Activated CD8-positive, alpha-beta memory T cell treated with anti-CD3 and anti-CD28 coated beads, Interleukin-2, amount 50 U/mL, for 4 hours (primary cell): ENCODE measurements around the gene CEP19.

ENCODE experiments used
- DNase-seq: peaks from one replicate; pipeline ENCODE4 v3.0.0-alpha.2; 2020

The CEP19 gene

GRCh38 chr3:196707566-196707965 lies 4.5 kb downstream of the CEP19 start:
- no peak for DNase-seq

- DNase-seq = no peak
Measured at GRCh38 chr3:196706731-196707130, 5.3 kb downstream of the CEP19 start.

GRCh38 chr3:196706327-196706726 lies 5.7 kb downstream of the CEP19 start:
- DNase-seq = no peak

GRCh38 chr3:196700801-196701200 lies 11.2 kb downstream of the CEP19 start:
- DNase-seq = no peak

GRCh38 chr3:196699749-196700148 lies 12.3 kb downstream of the CEP19 start:
- DNase-seq = no peak

- DNase-seq = no peak
Measured at GRCh38 chr3:196697270-196697669, 14.8 kb downstream of the CEP19 start.

GRCh38 chr3:196695849-196696226 lies 16.2 kb downstream of the CEP19 start:
- no peak for DNase-seq

- peak; percentile 19 for DNase-seq
Measured at GRCh38 chr3:196694941-196695848, 16.9 kb downstream of the CEP19 start.

GRCh38 chr3:196694202-196694638 lies 17.8 kb downstream of the CEP19 start:
- no peak for DNase-seq

GRCh38 chr3:196691386-196691785 lies 20.7 kb downstream of the CEP19 start:
- DNase-seq = no peak

- no peak for DNase-seq
Measured at GRCh38 chr3:196689941-196690660, 21.9 kb downstream of the CEP19 start.

- DNase-seq = no peak
Measured at GRCh38 chr3:196688349-196688748, 23.7 kb downstream of the CEP19 start.

- DNase-seq = no peak
Measured at GRCh38 chr3:196686436-196686835, 25.6 kb downstream of the CEP19 start.

GRCh38 chr3:196684548-196685407 lies 27.3 kb downstream of the CEP19 start:
- peak; percentile 65 for DNase-seq

GRCh38 chr3:196677931-196678330 lies 34.1 kb downstream of the CEP19 start:
- no peak for DNase-seq

- DNase-seq = no peak
Measured at GRCh38 chr3:196677353-196677752, 34.7 kb downstream of the CEP19 start.

GRCh38 chr3:196673632-196674031 lies 38.4 kb downstream of the CEP19 start:
- DNase-seq = no peak

- DNase-seq = no peak
Measured at GRCh38 chr3:196670339-196670738, 41.7 kb downstream of the CEP19 start.

GRCh38 chr3:196667056-196667825 lies 44.8 kb downstream of the CEP19 start:
- no peak for DNase-seq

GRCh38 chr3:196666001-196666867 lies 45.8 kb downstream of the CEP19 start:
- DNase-seq = no peak
